PC-3 (cell line): ENCODE measurements around the gene MSL3B.

Source experiments
- ATAC-seq: fragments of 200-7000 bp; cut with Tn5 transposase; 2 replicates; pipeline ENCODE4 v1.9.1; 2020; ENCODE audit warnings: mild to moderate bottlenecking, moderate library complexity
- BruUV-seq: library from RNA; stranded (reverse); fragments of 400-500 nt; replicated peaks from 2 replicates; lab custom pipeline; 2021; lab: Mats Ljungman, UMichigan
- CTCF ChIA-PET: fragments of 300-600 bp; sonication (Branson Sonifier 250); formaldehyde crosslinking; loops from one replicate; lab custom pipeline; 2022; ENCODE audit warnings: antibody characterized with exemption; lab: Charles Lee
- POLR2A ChIA-PET: fragments of 300-600 bp; sonication (Branson Sonifier 250); formaldehyde crosslinking; loops from one replicate; lab custom pipeline; 2022; ENCODE audit warnings: antibody characterized with exemption; ENCODE audit not compliant: unreplicated experiment; lab: Charles Lee
- DNase-seq: peaks from one replicate; pipeline ENCODE4 v3.0.0-alpha.2; 2015
- H2AFZ ChIP-seq: fragments of 300-600 bp; sonication (generic); 2 replicates; pipeline ENCODE4 v1.6.0; 2016; ENCODE audit warnings: antibody characterized with exemption, low read length
- H3F3A ChIP-seq: fragments of 300-600 bp; sonication (generic); one replicate; pipeline ENCODE4 v1.6.0; 2017; ENCODE audit warnings: antibody characterized with exemption, low read length, control low read depth, mild to moderate bottlenecking; ENCODE audit not compliant: unreplicated experiment
- H3K27ac ChIP-seq: fragments of 300-600 bp; sonication (generic); 2 replicates; pipeline ENCODE4 v1.5.1; 2016; ENCODE audit warnings: mild to moderate bottlenecking, low read length
- H3K27me3 ChIP-seq: fragments of 300-600 bp; sonication (generic); 2 replicates; pipeline ENCODE4 v1.6.1; 2016; ENCODE audit warnings: low read length, mixed read lengths
- H3K36me3 ChIP-seq: fragments of 300-600 bp; sonication (generic); 2 replicates; pipeline ENCODE4 v1.6.1; 2016; ENCODE audit warnings: low read depth, mixed run types, low read length, mixed read lengths
- H3K4me1 ChIP-seq: fragments of 300-600 bp; sonication (generic); 2 replicates; pipeline ENCODE4 v1.5.1; 2016; ENCODE audit warnings: low read length; ENCODE audit not compliant: insufficient read depth
- H3K4me2 ChIP-seq: fragments of 300-600 bp; sonication (generic); 2 replicates; pipeline ENCODE4 v1.6.0; 2016; ENCODE audit warnings: low read length
- H3K4me3 ChIP-seq: fragments of 300-600 bp; sonication (generic); 2 replicates; pipeline ENCODE4 v1.5.1; 2016; ENCODE audit warnings: mild to moderate bottlenecking, low read length, mixed read lengths
- H3K79me2 ChIP-seq: fragments of 300-600 bp; sonication (generic); 2 replicates; pipeline ENCODE4 v1.6.1; 2017; ENCODE audit warnings: low read length, mixed read lengths
- H3K9ac ChIP-seq: fragments of 300-600 bp; sonication (generic); 2 replicates; pipeline ENCODE4 v1.6.0; 2016; ENCODE audit warnings: mild to moderate bottlenecking, low read length
- H3K9me2 ChIP-seq: fragments of 300-600 bp; sonication (generic); replicated peaks from 2 replicates; pipeline ENCODE4 v1.6.1; 2016; ENCODE audit warnings: mixed run types, low read length, mixed read lengths
- H3K9me3 ChIP-seq: fragments of 300-600 bp; sonication (generic); 2 replicates; pipeline ENCODE4 v1.6.1; 2016; ENCODE audit warnings: low read length, mixed read lengths
- H4K20me1 ChIP-seq: fragments of 300-600 bp; sonication (generic); 2 replicates; pipeline ENCODE4 v1.6.1; 2016; ENCODE audit warnings: low read length, mixed read lengths
- EZH2 ChIP-seq: fragments of 300-600 bp; sonication (generic); IDR thresholded peaks from one replicate; pipeline ENCODE4 v1.6.1; 2017; ENCODE audit warnings: antibody characterized with exemption, mild to moderate bottlenecking, low read length; ENCODE audit not compliant: unreplicated experiment
- EZH2phosphoT487 ChIP-seq: fragments of 300-600 bp; sonication (generic); IDR thresholded peaks from 2 replicates; pipeline ENCODE4 v1.6.1; 2018; ENCODE audit warnings: mild to moderate bottlenecking, antibody characterized with exemption, low read length, borderline replicate concordance
- intact Hi-C: fragments of 100-400 bp; cut with micrococcal nuclease; formaldehyde crosslinking; loops from 2 replicates; pipeline ENCODE4 v1.9.0; 2023
- TF ChIP-seq, protein P1 (sequence below): fragments of 300-600 bp; sonication (generic); conservative IDR thresholded peaks from 2 replicates; pipeline ENCODE4 v1.5.1; 2017; ENCODE audit warnings: antibody characterized with exemption, low read depth, mild to moderate bottlenecking, low read length

Gene MSL3B

DNA sequence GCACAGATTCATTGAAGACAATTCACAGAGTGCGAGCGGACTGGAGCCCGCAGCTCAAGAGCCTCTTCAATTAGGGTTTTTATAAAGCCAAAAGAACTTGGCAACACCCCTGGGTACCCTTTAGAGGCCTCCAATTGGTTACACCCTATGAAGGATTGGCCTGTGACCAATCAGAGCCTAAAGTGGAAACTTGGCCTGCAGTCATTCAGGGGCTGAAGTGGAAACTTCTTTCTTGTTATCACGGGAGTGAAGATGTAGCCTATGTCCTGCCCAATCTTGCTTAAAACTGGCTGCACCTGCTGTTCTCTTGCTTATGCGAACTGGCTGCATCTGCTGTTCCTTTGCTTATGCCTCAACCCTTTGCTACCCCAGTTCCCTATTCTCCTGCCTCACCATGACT lies 12.0 kb downstream of the MSL3B start:
- Histone ChIP-seq H3K27me3 (no peaks in the 10 kb centered on the region), H3K27ac (no peak overlapping the region), H4K20me1 (peaks cover 17% of the 10 kb centered on the region), H3K36me3 (peaks cover 23% of the 10 kb centered on the region), H3K4me3 (no peak overlapping the region), H3K9ac (no peak overlapping the region), H3K79me2 (peaks cover 32% of the 10 kb centered on the region), H3K9me2 (no peaks in the 10 kb centered on the region), H3K4me2 (no peak overlapping the region), H2AFZ (no peak overlapping the region), H3F3A (no peaks in the 10 kb centered on the region), H3K4me1 (peaks cover 23% of the 10 kb centered on the region), H3K9me3 (no peaks in the 10 kb centered on the region)
- DNase-seq = no peak
- TF ChIP-seq, protein P1, sequence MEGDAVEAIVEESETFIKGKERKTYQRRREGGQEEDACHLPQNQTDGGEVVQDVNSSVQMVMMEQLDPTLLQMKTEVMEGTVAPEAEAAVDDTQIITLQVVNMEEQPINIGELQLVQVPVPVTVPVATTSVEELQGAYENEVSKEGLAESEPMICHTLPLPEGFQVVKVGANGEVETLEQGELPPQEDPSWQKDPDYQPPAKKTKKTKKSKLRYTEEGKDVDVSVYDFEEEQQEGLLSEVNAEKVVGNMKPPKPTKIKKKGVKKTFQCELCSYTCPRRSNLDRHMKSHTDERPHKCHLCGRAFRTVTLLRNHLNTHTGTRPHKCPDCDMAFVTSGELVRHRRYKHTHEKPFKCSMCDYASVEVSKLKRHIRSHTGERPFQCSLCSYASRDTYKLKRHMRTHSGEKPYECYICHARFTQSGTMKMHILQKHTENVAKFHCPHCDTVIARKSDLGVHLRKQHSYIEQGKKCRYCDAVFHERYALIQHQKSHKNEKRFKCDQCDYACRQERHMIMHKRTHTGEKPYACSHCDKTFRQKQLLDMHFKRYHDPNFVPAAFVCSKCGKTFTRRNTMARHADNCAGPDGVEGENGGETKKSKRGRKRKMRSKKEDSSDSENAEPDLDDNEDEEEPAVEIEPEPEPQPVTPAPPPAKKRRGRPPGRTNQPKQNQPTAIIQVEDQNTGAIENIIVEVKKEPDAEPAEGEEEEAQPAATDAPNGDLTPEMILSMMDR = no peak
- TF ChIP-seq EZH2 (no peak), EZH2phosphoT487 (no peak)
- ATAC-seq = no peak
- ChIA-PET POLR2A (interaction anchor here (0.6 kb wide), 1 partner anchor 290 kb away, joined by 11 read pairs; no protein-coding TSS in a partner anchor), CTCF (no interaction called here)
- BruUV-seq = no TSS peak
- intact Hi-C loops = no loop called here

DNA sequence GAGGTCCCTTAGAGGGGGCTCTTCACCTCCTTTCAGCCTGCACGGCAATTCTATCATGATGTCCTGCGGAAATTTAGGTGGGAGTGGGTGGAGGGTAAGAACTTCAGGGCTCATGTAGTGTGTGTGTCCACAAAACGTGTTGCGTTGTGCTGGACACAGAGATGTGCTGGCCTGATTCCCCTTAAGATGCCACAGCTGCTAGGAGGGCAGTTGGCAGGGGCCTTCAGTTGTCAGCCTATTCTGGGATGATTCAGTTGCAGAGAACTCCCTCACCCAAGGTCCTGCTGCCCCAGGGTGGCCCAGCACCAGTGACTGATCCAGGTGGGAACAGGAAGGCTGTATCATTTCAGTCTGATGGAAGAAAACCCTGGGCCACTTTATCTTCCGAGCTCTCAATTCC lies 12.8 kb downstream of the MSL3B start:
- Histone ChIP-seq H3K4me2 (peak overlapping the region; percentile 93), H3K4me1 (peaks cover 26% of the 10 kb centered on the region), H3F3A (no peaks in the 10 kb centered on the region), H3K36me3 (peaks cover 31% of the 10 kb centered on the region), H2AFZ (peak overlapping the region; percentile 85; the same call in 1 of the 2 replicates), H3K27ac (peak overlapping the region; percentile 66), H3K9me3 (no peaks in the 10 kb centered on the region), H4K20me1 (peaks cover 26% of the 10 kb centered on the region), H3K9ac (no peak overlapping the region), H3K79me2 (peaks cover 40% of the 10 kb centered on the region), H3K4me3 (peak overlapping the region; percentile 98; the same call in 1 of the 2 replicates), H3K27me3 (no peaks in the 10 kb centered on the region), H3K9me2 (no peaks in the 10 kb centered on the region)
- no peak for TF ChIP-seq EZH2
- TF ChIP-seq, protein P1 = no peak
- TF ChIP-seq EZH2phosphoT487 = no peak
- DNase-seq (no peak), ATAC-seq (no peak)
- POLR2A ChIA-PET = interaction anchor here (0.6 kb wide), 1 partner anchor 290 kb away, joined by 11 read pairs; no protein-coding TSS in a partner anchor
- no TSS peak for BruUV-seq
- intact Hi-C loops = loop anchor here (2.0 kb wide), 1 partner anchor 59 kb away; no protein-coding TSS in a partner anchor
- CTCF ChIA-PET = no interaction called here

DNA sequence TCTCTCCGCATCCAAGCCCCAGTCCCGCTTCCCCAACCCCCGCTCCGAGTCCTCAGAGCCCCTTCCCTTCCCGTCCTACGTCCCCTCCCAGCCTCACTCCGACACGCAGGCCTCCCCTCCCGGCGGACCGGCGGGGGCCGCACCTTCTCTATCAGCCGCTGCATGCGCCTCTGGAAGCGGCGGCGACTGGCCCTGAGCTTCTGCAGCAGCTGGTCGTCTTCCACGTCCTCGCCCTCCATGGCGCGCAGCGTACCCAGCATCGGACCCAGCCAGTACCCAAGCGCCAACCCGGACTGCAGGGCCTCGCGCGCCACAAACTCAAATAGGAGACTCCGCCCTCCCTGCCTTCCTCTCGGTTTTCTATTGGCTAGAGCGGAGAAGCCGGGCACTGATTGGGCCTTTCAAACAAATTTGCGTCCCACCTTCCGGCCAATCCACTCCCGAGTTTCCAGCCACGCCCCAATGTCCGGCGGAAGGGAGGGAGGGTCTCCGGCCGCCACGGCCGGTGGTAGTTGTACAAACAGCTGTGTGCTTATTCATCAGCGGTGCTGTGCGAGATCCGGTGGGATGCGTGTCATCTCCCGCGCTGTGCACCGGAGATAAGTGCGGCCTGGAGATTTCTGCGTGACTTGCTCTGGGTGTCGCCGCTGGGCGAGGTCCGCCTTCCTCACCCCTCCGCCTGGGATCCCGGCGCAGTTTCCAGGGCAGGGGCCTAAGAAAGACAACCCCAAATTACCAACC lies 13.8 kb downstream of the MSL3B start, which contains the start of gene HJURP:
HJURP (minus strand) TSS at position 295 of the 741 bp plus-strand sequence; CDS start at position 260, 35 bp downstream.
- peak within 1 kb of the TSS; percentile 85 for H2AFZ ChIP-seq
- no TSS peak for BruUV-seq
- ATAC-seq = peak; percentile 88
- DNase-seq = peak; percentile 97
- H3K4me1 ChIP-seq = peaks cover 26% of the 10 kb centered on the region
- no peaks in the 10 kb centered on the region for H3K27me3 ChIP-seq
- H3F3A ChIP-seq = no peaks in the 10 kb centered on the region
- H3K9me3 ChIP-seq = no peaks in the 10 kb centered on the region
- peak within 1 kb of the TSS; percentile 66 for H3K27ac ChIP-seq
- H3K9ac ChIP-seq = peak within 1 kb of the TSS; percentile 95
- peak within 1 kb of the TSS; percentile 98 for H3K4me3 ChIP-seq
- TF ChIP-seq EZH2 (no peak), EZH2phosphoT487 (no peak)
- TF ChIP-seq, protein P1 = no peak
- H3K79me2 ChIP-seq = peaks cover 49% of the 10 kb centered on the region
- intact Hi-C loops = loop anchor here (2.0 to 5.0 kb wide), 3 partner anchors 60 to 372 kb away; no protein-coding TSS in a partner anchor
- POLR2A ChIA-PET = no interaction called here
- peaks cover 40% of the 10 kb centered on the region for H3K36me3 ChIP-seq
- H4K20me1 ChIP-seq = peaks cover 34% of the 10 kb centered on the region
- no peaks in the 10 kb centered on the region for H3K9me2 ChIP-seq
- CTCF ChIA-PET = no interaction called here
- peak within 1 kb of the TSS; percentile 93 for H3K4me2 ChIP-seq
